Neuronal stem cell (in vitro differentiated cells): ENCODE results near the gene ACMSD.
A peak's percentile ranks its signal among the peaks of the same experiment; 100 is the strongest.

Experiments
- DNase-seq: peaks from one replicate; pipeline ENCODE4 v3.0.0-alpha.2; 2013; ENCODE audit warnings: low spot score
- H2AFZ ChIP-seq: one replicate; pipeline ENCODE4 v1.6.1; 2013; ENCODE audit warnings: mild to moderate bottlenecking, low read length, inconsistent platforms
- H2AK5ac ChIP-seq: 2 replicates; pipeline ENCODE4 v1.6.1; 2013; ENCODE audit warnings: low read depth, mild to moderate bottlenecking, inconsistent platforms, low read length, moderate library complexity, mixed read lengths
- H2BK120ac ChIP-seq: 2 replicates; pipeline ENCODE4 v1.6.1; 2013; ENCODE audit warnings: low read depth, mild to moderate bottlenecking, inconsistent platforms, low read length, moderate library complexity, mixed read lengths
- H2BK12ac ChIP-seq: one replicate; pipeline ENCODE4 v1.6.1; 2013; ENCODE audit warnings: low read length, inconsistent platforms
- H2BK15ac ChIP-seq: 2 replicates; pipeline ENCODE4 v1.6.1; 2013; ENCODE audit warnings: mild to moderate bottlenecking, low read length, inconsistent platforms, mixed read lengths
- H2BK5ac ChIP-seq: one replicate; pipeline ENCODE4 v1.6.1; 2013; ENCODE audit warnings: inconsistent platforms, mild to moderate bottlenecking, low read length, moderate library complexity
- H3K14ac ChIP-seq: one replicate; pipeline ENCODE4 v1.6.1; 2013; ENCODE audit warnings: low read length, inconsistent platforms
- H3K18ac ChIP-seq: 2 replicates; pipeline ENCODE4 v1.6.1; 2013; ENCODE audit warnings: low read length, inconsistent platforms
- H3K23ac ChIP-seq: 2 replicates; pipeline ENCODE4 v1.6.1; 2013; ENCODE audit warnings: low read depth, mild to moderate bottlenecking, mixed read lengths, low read length, inconsistent platforms; ENCODE audit not compliant: poor library complexity
- H3K27ac ChIP-seq: replicated peaks from 3 replicates; pipeline ENCODE4 v1.5.1; 2013; ENCODE audit warnings: low read length, inconsistent platforms
- H3K27me3 ChIP-seq, 3 experiments: 2 replicates each; pipeline ENCODE4 v1.6.1; 2013; ENCODE audit warnings: low read length in 3 of 3, mild to moderate bottlenecking in 2 of 3, inconsistent platforms in 1 of 3, low read depth in 1 of 3, mixed read lengths in 1 of 3, moderate library complexity in 1 of 3; ENCODE audit not compliant: control insufficient read depth in 3 of 3, insufficient read depth in 3 of 3
- H3K36me3 ChIP-seq, 2 donors: replicated peaks in 1 of 2; 2 replicates each; pipeline ENCODE4 v1.6.1; 2013; ENCODE audit warnings: low read length in 2 of 2; ENCODE audit not compliant: control insufficient read depth in 2 of 2, insufficient read depth in 2 of 2
- H3K4ac ChIP-seq: 2 replicates; pipeline ENCODE4 v1.6.1; 2013; ENCODE audit warnings: inconsistent platforms, mild to moderate bottlenecking, low read length, moderate library complexity
- H3K4me1 ChIP-seq, 2 donors: 1 replicate in 1 of 2; 2 replicates in 1 of 2; pipeline ENCODE4 v1.6.1; 2013; ENCODE audit warnings: low read length in 2 of 2, low read depth in 1 of 2; ENCODE audit not compliant: control insufficient read depth in 2 of 2, insufficient read depth in 1 of 2
- H3K4me2 ChIP-seq: one replicate; pipeline ENCODE4 v1.6.1; 2013; ENCODE audit warnings: mild to moderate bottlenecking, low read length, inconsistent platforms; ENCODE audit not compliant: insufficient read depth, poor library complexity, severe bottlenecking
- H3K4me3 ChIP-seq, 2 donors: 2 replicates each; pipeline ENCODE4 v1.5.1; 2013; ENCODE audit warnings: low read length in 2 of 2, mild to moderate bottlenecking in 2 of 2, inconsistent platforms in 1 of 2, moderate library complexity in 1 of 2
- H3K79me1 ChIP-seq: one replicate; pipeline ENCODE4 v1.6.1; 2013; ENCODE audit warnings: low read depth, mild to moderate bottlenecking, inconsistent platforms, low read length, moderate library complexity
- H3K9ac ChIP-seq: one replicate; pipeline ENCODE4 v1.6.1; 2013; ENCODE audit warnings: mild to moderate bottlenecking, low read depth, low read length, inconsistent platforms; ENCODE audit not compliant: poor library complexity
- H3K9me3 ChIP-seq, 2 donors: replicated peaks in 1 of 2; 2 replicates each; pipeline versions ENCODE3 to v1.6.1; 2013; ENCODE audit warnings: low read length in 2 of 2, mild to moderate bottlenecking in 2 of 2, inconsistent platforms in 1 of 2, low read depth in 1 of 2, mixed read lengths in 1 of 2, moderate library complexity in 1 of 2; ENCODE audit not compliant: control insufficient read depth in 2 of 2, insufficient read depth in 1 of 2
- H4K8ac ChIP-seq: one replicate; pipeline ENCODE4 v1.6.1; 2013; ENCODE audit warnings: low read depth, mild to moderate bottlenecking, inconsistent platforms, low read length, moderate library complexity
- H4K91ac ChIP-seq: one replicate; pipeline ENCODE4 v1.6.1; 2013; ENCODE audit warnings: low read length, low read depth, mild to moderate bottlenecking, inconsistent platforms; ENCODE audit not compliant: poor library complexity
- WGBS, 2 donors: extraction: QIAGEN DNeasy Blood & Tissue Kit; methylation state at CpG; one replicate each; pipeline ENCODE4 v1.1.7; 2013; ENCODE audit warnings: missing lambda C conversion rate in 2 of 2, mixed read lengths in 1 of 2; ENCODE audit not compliant: insufficient read length in 2 of 2, insufficient replicate concordance in 1 of 2; ENCODE audit errors: extremely low coverage in 2 of 2; 5-methylcytosine and 5-hydroxymethylcytosine counted together

The ACMSD gene

GRCh38 chr2:134911400-134911785 lies 73.0 kb downstream of the ACMSD start:
- no peak for DNase-seq
- no peak overlapping the region for H2BK12ac ChIP-seq
- no peak overlapping the region for H3K9ac ChIP-seq
- no peak overlapping the region for H3K23ac ChIP-seq
- no peak overlapping the region for H3K4me2 ChIP-seq
- no CpG with 5 or more reads among the region's 3 CpGs for WGBS, 2 donors
- H3K27ac ChIP-seq, result no peak overlapping the region
- no peak overlapping the region for H2BK5ac ChIP-seq
- peaks cover 2 to 4% of the 10 kb centered on the region in 2 donors for H3K9me3 ChIP-seq
- no peak overlapping the region for H3K14ac ChIP-seq
- no peak overlapping the region for H3K18ac ChIP-seq
- no peaks in the 10 kb centered on the region for H3K79me1 ChIP-seq
- no peak overlapping the region for H2BK120ac ChIP-seq
- no peak overlapping the region for H2AFZ ChIP-seq
- no peak overlapping the region for H4K91ac ChIP-seq
- H2BK15ac ChIP-seq, result no peak overlapping the region
- H4K8ac ChIP-seq, result no peak overlapping the region
- H3K36me3 ChIP-seq, result no peaks in the 10 kb centered on the region
- no peak overlapping the region for H3K4me3 ChIP-seq
- H3K4me1 ChIP-seq, result no peaks in the 10 kb centered on the region
- no peak overlapping the region for H3K4ac ChIP-seq
- H3K27me3 ChIP-seq, result no peaks in the 10 kb centered on the region
- H2AK5ac ChIP-seq, result no peak overlapping the region

- H3K14ac ChIP-seq, result no peak overlapping the region
- no peak overlapping the region for H2AK5ac ChIP-seq
- H3K79me1 ChIP-seq, result no peaks in the 10 kb centered on the region
- no peaks in the 10 kb centered on the region for H3K4me1 ChIP-seq
- no peak overlapping the region for H3K4ac ChIP-seq
- no peak overlapping the region for H3K9ac ChIP-seq
- no peak for DNase-seq
- peaks cover 2 to 4% of the 10 kb centered on the region in 2 donors for H3K9me3 ChIP-seq
- no peak overlapping the region for H2BK12ac ChIP-seq
- no peak overlapping the region for H2AFZ ChIP-seq
- H3K4me3 ChIP-seq, result no peak overlapping the region
- no peaks in the 10 kb centered on the region for H3K36me3 ChIP-seq
- no peak overlapping the region for H2BK5ac ChIP-seq
- no peak overlapping the region for H2BK120ac ChIP-seq
- no peaks in the 10 kb centered on the region for H3K27me3 ChIP-seq
- H2BK15ac ChIP-seq, result no peak overlapping the region
- H4K8ac ChIP-seq, result no peak overlapping the region
- H3K4me2 ChIP-seq, result no peak overlapping the region
- H3K27ac ChIP-seq, result no peak overlapping the region
- H3K18ac ChIP-seq, result no peak overlapping the region
- no peak overlapping the region for H4K91ac ChIP-seq
- no peak overlapping the region for H3K23ac ChIP-seq
Observed at GRCh38 chr2:134912361-134912760, 73.9 kb downstream of the ACMSD start.

- WGBS, 2 donors, result no CpG with 5 or more reads among the region's 16 CpGs
- DNase-seq, result peak; percentile 8
Observed at GRCh38 chr2:134917360-134917865, 79.0 kb downstream of the ACMSD start.

GRCh38 chr2:134917888-134918525 lies 79.6 kb downstream of the ACMSD start:
- Histone ChIP-seq H3K9me3 (no peaks in the 10 kb centered on the region), H3K79me1 (peaks cover 5% of the 10 kb centered on the region), H3K23ac (peak overlapping the region; percentile 97), H3K4me1 (peaks cover 0 to 9% of the 10 kb centered on the region in 2 donors), H2AFZ (peak overlapping the region; percentile 74), H3K4me3 (peak overlapping the region; percentile 82 to 84), H2BK15ac (no peak overlapping the region), H3K4me2 (peak overlapping the region; percentile 49), H2BK5ac (no peak overlapping the region), H3K14ac (peak overlapping the region; percentile 56), H3K36me3 (peaks cover 0 to 31% of the 10 kb centered on the region in 2 donors), H3K4ac (no peak overlapping the region), H4K91ac (no peak overlapping the region), H2BK120ac (no peak overlapping the region), H3K18ac (peak overlapping the region; percentile 90), H2BK12ac (no peak overlapping the region), H4K8ac (no peak overlapping the region), H3K27me3 (no peaks in the 10 kb centered on the region), H2AK5ac (no peak overlapping the region), H3K9ac (peak overlapping the region; percentile 81), H3K27ac (peak overlapping the region; percentile 98)
- DNase-seq, result peak; percentile 80
- WGBS, 2 donors, result no CpG with 5 or more reads among the region's 38 CpGs

More at GRCh38 chr2:134917360-134917865, 79.0 kb downstream of the ACMSD start:
- Histone ChIP-seq H3K79me1 (peaks cover 5% of the 10 kb centered on the region), H3K4me2 (peak overlapping the region; percentile 49), H3K9ac (no peak overlapping the region), H2BK5ac (no peak overlapping the region), H3K4ac (no peak overlapping the region), H3K14ac (no peak overlapping the region), H3K4me1 (peaks cover 0 to 9% of the 10 kb centered on the region in 2 donors), H3K18ac (no peak overlapping the region), H4K91ac (no peak overlapping the region), H2AK5ac (no peak overlapping the region), H3K9me3 (no peaks in the 10 kb centered on the region), H3K27me3 (no peaks in the 10 kb centered on the region), H3K23ac (no peak overlapping the region), H3K27ac (peak overlapping the region; percentile 98), H2BK120ac (no peak overlapping the region), H4K8ac (no peak overlapping the region), H3K4me3 (peak overlapping the region; percentile 82 to 84), H2BK12ac (no peak overlapping the region), H2BK15ac (no peak overlapping the region), H3K36me3 (peaks cover 0 to 26% of the 10 kb centered on the region in 2 donors), H2AFZ (peak overlapping the region; percentile 74)
